Inflammatory macrophage (primary cell): ENCODE data around the gene CCDC7.
"Not testable (repeated sequence)": the region's sequence is repeated elsewhere in the genome, so short reads cannot be mapped to it uniquely, and the experiment has no call there.

Experiments used
- DNase-seq, 2 donors: peaks; one replicate each; pipeline ENCODE4 v3.0.0-alpha.2; 2020 to 2022
- total RNA-seq, 18 experiments: gene quantifications; one replicate each; lab custom pipeline; 2026; ENCODE audit warnings: mixed read lengths in 6 of 18, inconsistent platforms in 2 of 18; lab: John Stamatoyannopoulos, UW

Gene CCDC7
- 2.3 to 14.2 (median 7.0) reads per million in 18 experiments for total RNA-seq

- DNase-seq, result peak; percentile 92 to 95
Observed at GRCh38 chr10:32445740-32446535, at the start of gene CCDC7. Gene CCDC7, plus strand, starts transcription at chr10:32446140. Its CDS starts 5,503 bp downstream, at chr10:32451643.

DNA sequence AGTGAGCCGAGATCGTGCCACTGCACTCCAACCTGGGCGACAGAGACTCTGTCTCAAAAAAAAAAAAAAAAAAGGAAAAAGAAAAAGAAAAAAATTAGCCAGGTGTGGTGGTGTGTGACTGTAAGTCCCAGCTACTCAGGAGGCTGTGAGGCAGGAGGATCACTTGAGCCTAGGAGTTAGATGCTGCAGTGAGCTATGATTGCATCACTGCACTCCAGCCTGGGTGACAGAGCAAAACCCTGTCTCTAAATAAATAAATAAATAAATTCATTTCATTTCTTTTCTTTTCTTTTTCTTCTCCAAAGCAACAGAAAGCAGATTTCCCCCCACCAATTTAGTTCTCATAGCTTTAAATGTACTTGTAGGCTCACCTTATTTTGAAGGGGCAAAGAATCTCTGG lies 48.8 kb upstream of the CCDC7 start:
- not testable (repeated sequence) for DNase-seq

DNA sequence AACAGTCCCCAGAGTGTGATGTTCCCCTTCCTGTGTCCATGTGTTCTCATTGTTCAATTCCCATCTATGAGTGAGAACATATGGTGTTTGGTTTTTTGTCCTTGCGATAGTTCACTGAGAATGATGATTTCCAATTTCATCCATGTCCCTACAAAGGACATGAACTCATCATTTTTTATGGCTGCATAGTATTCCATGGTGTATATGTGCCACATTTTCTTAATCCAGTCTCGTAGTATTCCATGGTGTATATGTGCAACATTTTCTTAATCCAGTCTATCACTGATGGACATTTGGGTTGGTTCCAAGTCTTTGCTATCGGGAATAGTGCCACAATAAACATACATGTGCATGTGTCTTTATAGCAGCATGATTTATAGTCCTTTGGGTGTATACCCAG lies 46.2 kb upstream of the CCDC7 start:
- not testable (repeated sequence) for DNase-seq

DNA sequence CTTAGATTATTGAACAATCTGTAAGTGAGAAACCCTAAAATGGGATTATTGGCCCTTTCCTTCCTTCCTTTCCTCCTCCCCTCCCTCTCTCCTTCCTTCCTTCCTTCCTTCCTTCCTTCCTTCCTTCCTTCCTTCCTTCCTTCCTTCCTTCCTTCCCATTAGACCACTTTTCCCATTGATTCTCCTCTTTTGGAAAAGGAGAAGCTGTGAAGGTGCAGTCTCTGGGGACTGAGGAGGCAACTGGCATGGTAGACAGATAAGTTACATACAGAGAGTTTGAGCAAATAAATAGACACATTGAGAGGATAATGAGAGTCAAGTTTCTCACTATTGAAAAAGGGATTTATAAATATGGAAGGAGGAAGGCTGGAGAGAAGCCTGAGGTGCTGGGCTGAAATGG lies 45.0 kb upstream of the CCDC7 start:
- no peak for DNase-seq

DNA sequence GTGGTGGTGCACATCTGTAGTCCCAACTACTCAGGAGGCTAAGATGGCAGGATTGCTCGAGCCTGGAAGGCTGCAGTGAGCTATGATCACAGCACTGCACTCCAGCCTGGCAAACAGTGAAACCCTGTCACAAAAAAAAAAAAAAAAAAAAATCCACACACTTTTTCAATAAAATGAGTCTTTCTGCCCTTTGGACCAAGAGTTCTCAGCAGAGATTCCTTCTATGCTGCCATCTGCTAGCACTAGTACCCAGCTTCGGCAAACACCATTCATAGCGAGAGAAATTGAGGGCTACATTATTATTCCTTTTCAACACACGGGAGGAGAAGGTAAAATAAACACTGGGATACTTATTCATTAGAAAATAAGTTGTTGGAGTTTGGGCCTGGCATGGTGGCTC lies 43.4 kb upstream of the CCDC7 start:
- no peak for DNase-seq

DNA sequence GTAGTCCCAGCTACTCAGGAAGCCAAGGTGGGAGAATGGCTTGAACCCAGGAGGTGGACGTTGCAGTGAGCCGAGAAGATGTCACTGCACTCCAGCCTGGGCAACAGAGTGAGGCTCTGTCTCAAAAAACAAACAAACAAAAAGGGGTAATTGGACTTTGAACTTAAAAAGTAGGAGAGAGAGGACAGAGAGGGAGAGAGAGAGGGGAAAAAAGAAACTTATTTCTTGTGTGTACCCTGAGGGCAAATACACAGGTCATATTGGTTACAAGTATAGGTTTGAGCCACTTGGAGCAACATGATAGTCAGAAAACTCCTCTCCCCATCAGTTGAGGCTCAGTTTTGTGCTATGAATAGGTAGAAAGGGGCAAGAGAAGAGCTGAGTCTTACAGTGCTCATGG lies 42.8 kb upstream of the CCDC7 start:
- DNase-seq, result no peak

GRCh38 chr10:32408690-32409089 lies 37.2 kb upstream of the CCDC7 start:
- DNase-seq, result no peak

DNA sequence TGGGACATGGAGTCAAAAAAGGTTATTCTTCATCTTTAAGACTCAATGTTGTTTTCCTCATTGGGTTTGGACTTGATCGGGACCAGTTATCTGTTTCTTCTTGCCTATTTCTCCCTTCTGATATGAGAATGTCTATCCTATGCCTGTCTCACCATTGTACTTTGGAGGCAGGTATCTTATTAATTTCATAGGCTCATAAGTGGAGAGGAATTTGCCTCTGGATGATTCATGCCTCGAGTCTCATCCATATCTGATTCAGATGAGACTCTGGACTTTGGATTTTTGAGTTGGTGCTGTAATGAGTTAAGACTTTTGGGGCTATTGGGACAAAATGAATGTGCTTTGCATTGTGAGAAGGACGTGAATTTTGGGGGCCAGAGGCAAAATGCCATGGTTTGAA lies 36.2 kb upstream of the CCDC7 start:
- DNase-seq, result no peak

GRCh38 chr10:32410569-32410968 lies 35.4 kb upstream of the CCDC7 start:
- no peak for DNase-seq

DNA sequence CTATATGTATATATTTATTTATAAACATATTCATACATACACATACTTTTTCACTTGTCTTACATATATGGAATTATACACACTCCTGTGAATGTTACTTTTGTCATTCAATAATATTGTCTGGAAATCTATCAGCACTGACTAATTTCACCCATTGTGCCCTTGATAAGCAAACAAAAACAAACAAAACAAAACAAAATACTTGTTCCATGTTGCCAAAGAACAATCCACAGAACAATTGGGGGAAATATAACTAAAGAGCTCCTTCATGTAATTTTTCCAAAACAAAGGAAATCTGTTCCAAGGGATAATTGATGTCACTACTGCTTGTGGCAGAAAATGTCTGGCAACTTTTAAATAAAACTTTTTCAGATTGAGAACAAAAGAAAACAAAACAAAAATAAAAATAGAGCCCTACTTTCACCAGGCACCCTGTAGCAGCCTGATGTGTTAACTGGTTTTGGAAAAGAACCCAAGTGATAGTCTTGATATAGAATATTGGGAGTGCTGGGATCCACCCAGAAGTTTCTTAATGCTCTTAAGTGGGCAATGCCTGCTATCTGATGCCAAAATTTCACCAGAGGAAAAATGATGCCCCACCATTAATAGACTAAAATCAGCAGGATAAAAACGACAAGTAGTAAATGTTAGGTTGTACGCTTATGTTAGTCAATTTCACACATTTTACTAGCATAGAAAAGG lies 34.0 kb upstream of the CCDC7 start:
- DNase-seq, result no peak

DNA sequence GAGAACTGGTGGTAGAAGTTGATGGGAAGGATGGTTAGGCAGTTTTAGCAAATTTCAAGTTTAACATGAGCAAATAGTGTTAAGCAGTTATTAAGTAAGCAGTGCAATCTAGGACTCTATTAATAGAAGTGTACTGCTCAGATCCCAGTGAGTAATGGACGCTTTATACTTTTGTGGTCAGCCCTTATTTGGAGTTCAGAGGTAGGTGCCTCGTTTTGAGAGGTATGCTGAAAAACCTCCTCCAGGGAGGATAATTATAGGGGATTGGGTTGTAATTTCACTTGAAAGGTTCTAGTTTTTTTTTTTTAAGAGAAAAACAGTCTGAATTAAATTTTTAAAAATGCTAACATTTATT lies 33.5 kb upstream of the CCDC7 start:
- DNase-seq, result no peak

GRCh38 chr10:32413513-32413912 lies 32.4 kb upstream of the CCDC7 start:
- DNase-seq, result no peak

- DNase-seq, result no peak
Observed at GRCh38 chr10:32415361-32415760, 30.6 kb upstream of the CCDC7 start.

DNA sequence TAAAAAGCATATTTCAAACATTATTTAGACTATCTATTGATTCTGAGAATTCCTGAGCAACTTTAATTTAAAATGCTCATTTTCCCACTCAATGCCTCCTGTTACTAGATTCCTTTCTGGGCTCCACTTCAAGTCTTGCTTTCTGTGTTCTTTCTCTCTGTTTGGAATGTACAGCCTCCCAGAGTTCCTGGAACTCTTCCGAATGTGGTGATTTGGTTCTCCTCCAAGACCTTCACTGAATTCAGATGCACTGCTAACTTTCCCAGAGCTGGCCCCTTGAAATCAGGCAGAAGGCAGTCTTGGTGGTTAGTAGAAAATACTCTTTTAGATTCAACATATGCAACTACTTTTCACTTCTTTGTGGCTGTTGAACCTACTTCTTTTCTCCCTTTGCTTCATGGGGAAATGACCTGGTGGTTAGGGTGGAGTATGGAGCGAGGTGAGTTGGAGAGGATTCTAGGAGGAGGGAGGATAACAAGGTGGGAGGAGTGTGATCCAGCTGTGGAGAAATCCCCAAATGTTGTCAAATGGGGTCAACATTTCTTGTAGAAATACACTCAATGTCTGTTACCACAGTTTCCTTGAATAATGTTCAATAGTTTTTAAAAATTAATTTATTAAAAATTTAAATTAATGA lies 27.9 kb upstream of the CCDC7 start:
- no peak for DNase-seq

- no peak for DNase-seq
Observed at GRCh38 chr10:32418572-32418971, 27.4 kb upstream of the CCDC7 start.

GRCh38 chr10:32419615-32420014 lies 26.3 kb upstream of the CCDC7 start:
- no peak for DNase-seq

- no peak for DNase-seq
Observed at GRCh38 chr10:32426186-32426585, 19.8 kb upstream of the CCDC7 start.

GRCh38 chr10:32433542-32433941 lies 12.4 kb upstream of the CCDC7 start:
- DNase-seq, result no peak

- DNase-seq, result no peak
Observed at GRCh38 chr10:32436215-32436614, 9.7 kb upstream of the CCDC7 start.

DNA sequence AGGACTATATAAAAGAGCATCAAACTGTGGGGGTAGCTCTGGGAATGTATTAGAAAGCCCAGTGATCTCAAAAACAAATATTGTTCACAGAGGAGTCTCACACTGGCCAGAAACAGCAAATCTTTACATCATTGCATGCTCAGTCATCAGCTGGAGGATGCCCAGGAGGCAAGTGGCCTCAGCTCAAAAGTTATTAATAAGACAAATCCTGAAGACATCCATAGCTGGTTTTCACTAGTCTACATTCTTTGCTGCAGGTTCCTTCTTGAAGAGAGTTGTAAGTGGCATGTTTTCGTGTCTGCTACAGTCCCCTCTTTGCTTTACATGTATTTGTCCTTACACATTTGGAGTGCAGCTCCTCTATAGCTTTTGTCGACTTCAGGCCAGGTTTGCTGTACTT lies 8.6 kb upstream of the CCDC7 start:
- no peak for DNase-seq

- no peak for DNase-seq
Observed at GRCh38 chr10:32445036-32445435, 904 bp upstream of the CCDC7 start.

DNA sequence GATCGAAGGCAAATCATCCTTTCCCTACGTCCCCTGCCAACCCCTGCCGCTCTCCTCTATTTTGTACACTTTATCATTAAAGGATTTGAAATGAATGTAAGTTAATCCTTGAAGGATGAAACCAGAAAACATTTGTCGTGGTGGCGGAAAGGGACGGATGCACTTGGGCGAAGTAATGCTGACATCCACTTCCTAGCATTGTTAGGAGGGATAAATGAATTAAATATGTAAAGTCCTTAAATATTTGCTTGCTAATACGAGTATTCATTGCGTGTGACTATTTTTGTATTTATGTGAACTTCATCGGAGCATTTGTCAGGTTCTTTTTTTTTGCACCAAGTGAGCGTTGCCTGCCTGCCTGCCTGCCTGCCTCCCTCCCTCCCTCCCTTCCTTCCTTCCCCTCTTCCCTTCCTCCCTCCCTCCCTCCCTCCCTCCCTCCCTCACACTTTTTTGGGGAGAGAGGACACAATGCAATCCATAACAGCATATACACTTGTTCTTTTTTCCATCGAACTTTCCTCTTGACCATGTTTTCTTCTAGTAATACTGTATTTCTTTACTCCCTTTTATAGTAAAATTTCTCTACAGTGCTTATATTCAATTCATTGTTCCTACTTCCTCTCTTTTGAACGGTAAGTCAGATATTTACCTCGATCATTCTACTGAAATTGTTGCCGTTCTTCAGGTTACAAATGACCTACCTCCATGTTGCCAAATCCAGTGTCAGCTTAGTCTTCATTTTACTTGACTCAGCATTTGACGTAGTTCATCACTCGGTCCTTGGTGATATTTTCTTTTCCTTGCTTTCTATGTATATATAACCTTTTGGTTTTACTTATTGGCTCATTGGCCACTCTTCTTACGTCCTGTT lies 831 bp downstream of the CCDC7 start:
- DNase-seq, result peak in 1 of 2 donors; percentile 21

DNA sequence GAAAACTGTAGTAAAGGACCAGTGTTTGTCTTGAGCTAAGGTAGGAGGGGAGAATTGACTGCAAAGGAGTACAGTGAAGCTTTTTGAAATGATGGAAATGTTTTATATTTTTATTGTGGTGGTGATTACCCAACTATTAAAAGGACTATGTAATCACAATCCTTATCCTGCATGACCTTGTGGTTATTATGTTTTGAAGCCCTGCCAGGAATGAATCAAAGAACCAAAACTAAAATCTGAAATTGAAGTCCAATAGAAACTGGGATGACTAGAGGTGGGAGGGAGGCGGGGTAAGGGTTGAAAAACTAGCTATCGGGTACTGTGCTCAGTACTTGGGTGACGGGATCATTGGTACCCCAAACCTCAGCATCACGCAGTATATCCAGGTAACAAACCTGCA lies 8.2 kb downstream of the CCDC7 start:
- no peak for DNase-seq
